GM18508 (cell line): ENCODE data around the gene SLC26A9.

Experiments used
- ATAC-seq: cut with Tn5 transposase; IDR thresholded peaks from one replicate; pipeline ENCODE4 v1.9.1; 2021; ENCODE audit warnings: moderate number of reproducible peaks; ENCODE audit not compliant: insufficient read depth, unreplicated experiment

The SLC26A9 gene

GRCh38 chr1:205974712-205975111 lies 31.5 kb upstream of the SLC26A9 start:
- ATAC-seq, result no peak

GRCh38 chr1:205973377-205974232 lies 30.3 kb upstream of the SLC26A9 start:
- ATAC-seq, result no peak

GRCh38 chr1:205972491-205973168 lies 29.4 kb upstream of the SLC26A9 start:
- no peak for ATAC-seq

- no peak for ATAC-seq
These were observed 28.8 kb upstream of the SLC26A9 start for GRCh38 chr1:205972081-205972480.

- no peak for ATAC-seq
These were observed 27.8 kb upstream of the SLC26A9 start for GRCh38 chr1:205971082-205971481.

- no peak for ATAC-seq
These were observed 27.2 kb upstream of the SLC26A9 start for GRCh38 chr1:205970486-205970885.

- no peak for ATAC-seq
These were observed 26.0 kb upstream of the SLC26A9 start for GRCh38 chr1:205969229-205969628.

GRCh38 chr1:205967554-205968335 lies 24.5 kb upstream of the SLC26A9 start:
- ATAC-seq, result no peak

- ATAC-seq, result no peak
These were observed 22.0 kb upstream of the SLC26A9 start for GRCh38 chr1:205965036-205965884.

- no peak for ATAC-seq
These were observed 20.3 kb upstream of the SLC26A9 start for GRCh38 chr1:205963352-205964155.

- no peak for ATAC-seq
These were observed 19.6 kb upstream of the SLC26A9 start for GRCh38 chr1:205962821-205963221.

GRCh38 chr1:205961991-205962820 lies 18.9 kb upstream of the SLC26A9 start:
- ATAC-seq, result no peak

GRCh38 chr1:205961405-205961804 lies 18.1 kb upstream of the SLC26A9 start:
- no peak for ATAC-seq

GRCh38 chr1:205959789-205960188 lies 16.5 kb upstream of the SLC26A9 start:
- no peak for ATAC-seq

GRCh38 chr1:205955499-205955898 lies 12.2 kb upstream of the SLC26A9 start:
- ATAC-seq, result no peak

GRCh38 chr1:205954819-205955404 lies 11.7 kb upstream of the SLC26A9 start:
- no peak for ATAC-seq

- ATAC-seq, result no peak
These were observed 8.5 kb upstream of the SLC26A9 start for GRCh38 chr1:205951746-205952145.
